HUES6 (cell line): ENCODE results near the gene UTP25.
A peak's percentile ranks its signal among the peaks of the same experiment; 100 is the strongest.

Source experiments
- H3K27ac ChIP-seq: 2 replicates; pipeline ENCODE4 v1.7.0; 2013; ENCODE audit warnings: low read depth, mild to moderate bottlenecking, low read length, inconsistent platforms
- H3K27me3 ChIP-seq: 2 replicates; pipeline ENCODE4 v1.6.1; 2013; ENCODE audit warnings: low read length; ENCODE audit not compliant: control insufficient read depth, insufficient read depth
- H3K36me3 ChIP-seq: 2 replicates; pipeline ENCODE4 v1.6.1; 2013; ENCODE audit warnings: low read length; ENCODE audit not compliant: control insufficient read depth, insufficient read depth
- H3K4me1 ChIP-seq: 2 replicates; pipeline ENCODE4 v1.6.1; 2013; ENCODE audit warnings: low read length; ENCODE audit not compliant: control insufficient read depth, insufficient read depth
- H3K4me3 ChIP-seq: 2 replicates; pipeline ENCODE4 v1.5.1; 2013; ENCODE audit warnings: low read depth, low read length
- H3K9ac ChIP-seq: one replicate; pipeline ENCODE4 v1.6.1; 2013; ENCODE audit warnings: mild to moderate bottlenecking, low read length
- H3K9me3 ChIP-seq: 2 replicates; pipeline ENCODE4 v1.6.1; 2013; ENCODE audit warnings: low read depth, low read length; ENCODE audit not compliant: control insufficient read depth, insufficient read depth

The UTP25 gene

DNA sequence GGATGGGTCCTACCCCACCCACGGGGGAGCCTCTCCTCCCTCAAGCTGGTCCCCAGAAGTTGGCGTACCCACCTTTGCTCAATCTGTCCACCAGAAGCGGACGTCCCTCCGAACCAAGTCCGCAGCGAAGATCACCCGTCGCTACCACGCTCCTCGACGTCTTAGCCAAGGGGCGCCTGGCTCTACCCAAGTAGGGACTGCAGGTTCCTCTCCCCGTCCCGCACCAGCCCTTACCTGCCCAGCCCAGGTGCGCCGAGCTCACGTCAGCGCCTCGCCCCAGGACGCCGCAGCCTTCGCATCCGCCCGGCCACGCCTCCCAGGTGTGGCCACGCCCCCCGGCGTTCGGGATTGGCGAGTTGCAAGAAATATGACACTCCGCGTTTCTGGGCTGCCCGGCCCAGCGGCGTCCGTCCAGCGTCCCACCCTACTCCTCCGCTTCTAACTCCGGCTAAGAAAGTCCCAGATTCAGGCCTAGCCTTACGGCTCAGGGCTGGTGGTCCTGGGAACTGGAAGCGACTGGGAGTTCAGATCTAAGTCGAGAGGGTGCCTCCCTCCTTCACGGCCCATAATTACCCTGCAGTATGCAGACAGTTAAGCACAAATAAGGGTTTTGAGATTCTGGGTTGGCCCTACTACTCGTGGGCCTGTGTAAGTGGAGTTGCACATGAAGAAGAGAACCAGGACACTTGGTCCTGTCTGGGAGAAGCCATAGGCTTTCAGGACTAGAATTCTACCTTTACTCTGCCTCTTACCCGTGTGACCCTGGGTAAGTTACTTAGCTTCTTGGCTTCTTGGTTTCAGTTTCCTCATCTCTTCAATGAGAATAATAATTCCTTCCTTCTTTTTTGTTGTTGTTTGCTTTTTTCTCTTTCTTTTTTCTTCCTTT is 21.7 kb upstream of the UTP25 start, which contains the start of gene IRF6:
Gene IRF6 (minus strand): TSS at position 268 of the 886 bp plus-strand sequence. CDS start 4,729 bp downstream, outside the sequence.
- Histone ChIP-seq H3K9ac (peak within 1 kb of the TSS; percentile 55), H3K36me3 (no peaks in the 10 kb centered on the region), H3K27me3 (peaks cover 26% of the 10 kb centered on the region; the same call in 1 of the 2 replicates), H3K4me1 (peaks cover 7% of the 10 kb centered on the region), H3K27ac (peak within 1 kb of the TSS; percentile 44; the same call in 1 of the 2 replicates), H3K4me3 (peak within 1 kb of the TSS; percentile 97), H3K9me3 (no peaks in the 10 kb centered on the region)

DNA sequence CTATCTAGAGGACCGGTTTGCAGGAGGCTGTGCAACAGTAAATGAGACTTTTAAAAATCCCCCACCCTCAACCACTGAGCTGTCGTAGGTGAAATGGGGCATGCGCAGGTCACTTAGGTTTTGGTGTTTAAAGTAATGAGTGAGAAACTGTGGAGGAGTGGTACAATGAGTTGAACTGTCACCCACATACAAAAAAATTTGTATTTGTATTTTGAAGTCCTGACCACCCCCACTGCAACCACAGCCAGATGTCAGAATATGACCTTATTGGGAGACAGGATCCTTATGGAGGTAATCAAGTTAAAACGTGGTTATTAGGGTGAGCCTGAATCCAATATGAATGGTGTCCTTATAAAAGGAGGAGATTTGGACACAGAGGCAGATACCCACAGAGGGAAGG is 20.3 kb upstream of the UTP25 start:
- peaks cover 7% of the 10 kb centered on the region for H3K4me1 ChIP-seq
- no peak overlapping the region for H3K27ac ChIP-seq
- no peaks in the 10 kb centered on the region for H3K9me3 ChIP-seq
- H3K4me3 ChIP-seq: no peak overlapping the region
- no peaks in the 10 kb centered on the region for H3K36me3 ChIP-seq
- no peak overlapping the region for H3K9ac ChIP-seq
- H3K27me3 ChIP-seq: peaks cover 24% of the 10 kb centered on the region; the same call in 1 of the 2 replicates

DNA sequence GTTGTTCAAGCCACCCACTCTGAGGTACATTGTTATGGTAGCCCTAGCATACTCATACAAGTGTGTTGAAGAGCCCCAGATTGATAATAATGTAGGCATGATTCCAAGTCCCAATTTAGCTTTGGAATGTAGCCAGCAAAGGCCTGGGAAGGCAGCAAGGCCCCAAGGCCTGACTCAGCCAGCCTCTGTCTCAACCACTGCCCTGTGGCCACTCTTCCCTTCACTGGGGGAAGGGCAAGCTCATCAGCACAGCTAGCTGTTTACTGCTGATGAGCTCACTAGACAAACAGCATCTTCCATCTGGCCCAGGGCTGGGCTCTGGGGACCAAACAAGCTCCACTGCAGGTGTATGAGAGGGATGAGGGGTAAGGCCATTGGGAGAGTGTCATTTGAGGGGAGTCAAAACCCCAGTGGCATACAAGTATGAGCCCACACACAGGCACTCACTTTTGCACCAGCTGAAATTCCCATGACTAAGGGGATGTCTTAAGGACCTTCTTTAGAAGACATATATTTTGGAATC is 19.7 kb upstream of the UTP25 start:
- Histone ChIP-seq H3K27me3 (peaks cover 23% of the 10 kb centered on the region; the same call in 1 of the 2 replicates), H3K9me3 (no peaks in the 10 kb centered on the region), H3K36me3 (no peaks in the 10 kb centered on the region), H3K9ac (no peak overlapping the region), H3K27ac (no peak overlapping the region), H3K4me1 (peaks cover 7% of the 10 kb centered on the region), H3K4me3 (no peak overlapping the region)

- Histone ChIP-seq H3K4me1 (peaks cover 7% of the 10 kb centered on the region), H3K9me3 (no peaks in the 10 kb centered on the region), H3K27ac (no peak overlapping the region), H3K36me3 (no peaks in the 10 kb centered on the region), H3K9ac (no peak overlapping the region), H3K27me3 (peaks cover 9% of the 10 kb centered on the region; the same call in 1 of the 2 replicates), H3K4me3 (no peak overlapping the region)
Measured at GRCh38 chr1:209809611-209810010, 18.2 kb upstream of the UTP25 start.

DNA sequence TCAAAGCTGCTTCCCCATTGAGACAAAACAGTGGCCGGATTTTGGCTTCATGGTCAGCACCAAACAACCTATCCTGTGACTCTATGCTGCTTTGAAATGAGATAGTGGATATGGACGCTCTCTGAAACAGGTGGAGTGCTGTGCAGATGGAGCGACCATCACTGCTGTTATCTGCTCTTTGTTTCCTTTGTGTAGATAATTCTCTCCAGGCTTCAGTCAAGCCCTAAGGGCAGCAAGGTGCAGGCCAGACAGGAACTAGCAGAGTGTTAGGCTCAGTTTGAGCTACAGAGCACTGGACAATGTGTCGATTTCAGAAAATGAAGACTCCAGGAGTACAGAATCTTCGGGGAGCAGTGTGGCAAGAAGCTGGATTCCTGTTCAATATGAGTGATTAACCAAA is 17.0 kb upstream of the UTP25 start:
- Histone ChIP-seq H3K36me3 (no peaks in the 10 kb centered on the region), H3K9me3 (no peaks in the 10 kb centered on the region), H3K27me3 (no peaks in the 10 kb centered on the region; the same call in 1 of the 2 replicates), H3K4me3 (no peak overlapping the region), H3K9ac (no peak overlapping the region), H3K27ac (no peak overlapping the region), H3K4me1 (peaks cover 6% of the 10 kb centered on the region)

DNA sequence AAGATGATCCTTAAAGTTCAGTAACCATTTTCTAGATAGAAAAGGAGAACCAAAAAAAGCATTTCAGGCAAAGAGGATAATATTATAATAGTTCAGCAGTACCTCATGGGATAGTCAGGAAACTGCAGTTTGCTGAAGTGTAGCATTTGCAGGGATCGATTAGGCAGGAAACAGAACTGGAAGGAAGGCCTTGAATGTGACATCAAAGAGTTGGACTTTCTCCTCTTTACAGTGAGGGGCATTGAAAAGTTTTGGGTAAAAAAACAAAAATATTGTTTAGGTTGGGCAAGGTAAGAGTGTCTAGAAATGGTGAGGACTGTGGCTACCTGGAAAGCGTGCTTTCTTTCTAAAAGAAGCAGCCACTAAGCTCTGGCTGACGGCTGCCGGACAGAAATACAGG is 13.9 kb upstream of the UTP25 start:
- H3K9ac ChIP-seq: no peak overlapping the region
- no peaks in the 10 kb centered on the region for H3K36me3 ChIP-seq
- peaks cover 8% of the 10 kb centered on the region; the same call in 1 of the 2 replicates for H3K4me1 ChIP-seq
- 0 out of 2 replicates have a peak, but pooled peaks cover under 1% of the 10 kb centered on the region for H3K27me3 ChIP-seq
- H3K9me3 ChIP-seq: no peaks in the 10 kb centered on the region
- no peak overlapping the region for H3K4me3 ChIP-seq
- no peak overlapping the region for H3K27ac ChIP-seq

- H3K36me3 ChIP-seq: no peaks in the 10 kb centered on the region
- no peaks in the 10 kb centered on the region for H3K9me3 ChIP-seq
- no peak overlapping the region for H3K4me3 ChIP-seq
- H3K27me3 ChIP-seq: 0 out of 2 replicates have a peak, but pooled peaks cover 4% of the 10 kb centered on the region
- no peak overlapping the region for H3K9ac ChIP-seq
- H3K27ac ChIP-seq: no peak overlapping the region
- peaks cover 8% of the 10 kb centered on the region; the same call in 1 of the 2 replicates for H3K4me1 ChIP-seq
Measured at GRCh38 chr1:209815490-209815889, 12.3 kb upstream of the UTP25 start.

GRCh38 chr1:209815931-209816341 is 11.8 kb upstream of the UTP25 start:
- H3K9me3 ChIP-seq: no peaks in the 10 kb centered on the region
- 0 out of 2 replicates have a peak, but pooled peaks cover 4% of the 10 kb centered on the region for H3K27me3 ChIP-seq
- H3K27ac ChIP-seq: no peak overlapping the region
- no peak overlapping the region for H3K9ac ChIP-seq
- no peaks in the 10 kb centered on the region for H3K36me3 ChIP-seq
- no peak overlapping the region for H3K4me3 ChIP-seq
- H3K4me1 ChIP-seq: peaks cover 8% of the 10 kb centered on the region; the same call in 1 of the 2 replicates

DNA sequence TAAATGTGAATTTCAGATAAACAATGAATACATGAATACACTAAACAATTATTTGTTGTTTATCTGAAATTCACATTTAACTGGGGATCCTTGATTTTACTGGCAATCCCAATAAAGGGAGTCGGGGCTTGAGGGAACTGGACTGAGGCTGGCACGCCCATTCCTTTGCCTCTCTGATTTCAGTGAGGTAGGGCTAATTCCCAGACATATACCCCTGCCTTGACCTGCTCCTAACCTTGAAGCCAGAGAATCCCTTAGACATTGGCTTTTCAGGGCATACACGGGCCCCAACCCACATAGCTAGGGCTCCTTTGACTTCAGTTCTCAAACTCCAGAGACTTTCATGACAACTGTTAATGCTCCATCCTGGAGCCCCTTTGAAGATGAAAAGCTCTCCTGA is 10.8 kb upstream of the UTP25 start:
- Histone ChIP-seq H3K36me3 (no peaks in the 10 kb centered on the region), H3K4me1 (peaks cover 8% of the 10 kb centered on the region; the same call in 1 of the 2 replicates), H3K9me3 (no peaks in the 10 kb centered on the region), H3K27ac (no peak overlapping the region), H3K4me3 (no peak overlapping the region), H3K9ac (no peak overlapping the region), H3K27me3 (0 out of 2 replicates have a peak, but pooled peaks cover 6% of the 10 kb centered on the region)

DNA sequence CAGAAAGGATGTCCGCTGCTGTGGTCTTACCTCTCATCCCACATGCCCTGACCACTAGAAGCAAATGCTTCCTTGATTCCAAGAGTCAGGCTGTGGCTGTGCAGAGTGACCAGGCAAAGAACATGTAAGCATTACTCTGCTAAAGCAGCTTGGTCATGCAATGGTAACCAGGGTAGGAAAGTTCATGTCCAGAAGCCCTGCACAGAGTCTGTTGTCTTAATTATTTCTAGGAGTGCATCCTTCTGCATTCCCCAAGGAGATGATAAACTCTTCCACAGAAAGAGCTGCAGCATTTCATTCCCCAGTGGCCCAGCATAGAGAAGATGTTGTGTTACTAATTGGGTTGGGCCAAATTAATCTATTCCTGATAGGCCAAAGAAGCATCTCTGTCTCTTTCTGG is 10.1 kb upstream of the UTP25 start:
- H3K36me3 ChIP-seq: no peaks in the 10 kb centered on the region
- H3K4me3 ChIP-seq: no peak overlapping the region
- no peaks in the 10 kb centered on the region for H3K9me3 ChIP-seq
- H3K27me3 ChIP-seq: 0 out of 2 replicates have a peak, but pooled peaks cover 6% of the 10 kb centered on the region
- H3K27ac ChIP-seq: no peak overlapping the region
- no peak overlapping the region for H3K9ac ChIP-seq
- peaks cover 8% of the 10 kb centered on the region; the same call in 1 of the 2 replicates for H3K4me1 ChIP-seq

DNA sequence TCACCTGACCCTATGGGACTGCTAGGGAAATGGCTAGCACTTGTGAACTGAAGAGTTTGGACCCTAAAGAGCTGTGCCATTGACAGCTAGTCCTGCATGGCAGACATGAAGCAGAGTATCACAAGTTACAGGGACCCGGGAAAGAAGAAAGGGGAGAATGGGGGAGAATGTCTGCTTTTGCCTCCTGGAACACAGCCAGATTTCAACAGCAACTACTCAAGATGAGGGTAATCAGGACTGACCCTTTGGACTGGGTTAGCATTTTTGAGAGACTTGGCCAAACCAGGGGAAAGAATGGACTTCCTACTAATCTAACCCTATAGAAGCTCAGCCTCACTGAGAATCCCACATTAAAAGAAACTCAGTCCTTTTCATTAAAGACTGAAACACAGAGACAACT is 8.7 kb upstream of the UTP25 start:
- peaks cover 8% of the 10 kb centered on the region; the same call in 1 of the 2 replicates for H3K4me1 ChIP-seq
- H3K36me3 ChIP-seq: no peaks in the 10 kb centered on the region
- H3K9ac ChIP-seq: no peak overlapping the region
- 0 out of 2 replicates have a peak, but pooled peaks cover 6% of the 10 kb centered on the region for H3K27me3 ChIP-seq
- no peaks in the 10 kb centered on the region for H3K9me3 ChIP-seq
- H3K4me3 ChIP-seq: no peak overlapping the region
- no peak overlapping the region for H3K27ac ChIP-seq
